ENCODE results near the gene SHD.
"Not testable (repeated sequence)": the region's sequence is repeated elsewhere in the genome, so short reads cannot be mapped to it uniquely, and the experiment has no call there.

The SHD gene
- 0 to 0.06 reads per million in 2 experiments for total RNA-seq

GRCh38 chr19:4278419-4279266, at the start of gene SHD:
Gene SHD, plus strand, starts transcription at chr19:4279266. Its CDS starts 798 bp downstream, at chr19:4280064.
- no peak for DNase-seq (ENCODE audit: low read depth)

- not testable (repeated sequence) for DNase-seq (ENCODE audit: low read depth)
Measured at GRCh38 chr19:4230237-4230636, 48.8 kb upstream of the SHD start.

GRCh38 chr19:4231521-4231920, 47.5 kb upstream of the SHD start:
- DNase-seq (ENCODE audit: low read depth): not testable (repeated sequence)

GRCh38 chr19:4232139-4232538, 46.9 kb upstream of the SHD start:
- not testable (repeated sequence) for DNase-seq (ENCODE audit: low read depth)

- DNase-seq (ENCODE audit: low read depth): no peak
Measured at GRCh38 chr19:4232614-4233281, 46.3 kb upstream of the SHD start.

- peak; percentile 48 for DNase-seq (ENCODE audit: low read depth)
Measured at GRCh38 chr19:4233282-4233853, 45.7 kb upstream of the SHD start.

GRCh38 chr19:4234142-4234861, 44.8 kb upstream of the SHD start:
- DNase-seq (ENCODE audit: low read depth): no peak

GRCh38 chr19:4234862-4235201, 44.2 kb upstream of the SHD start:
- DNase-seq (ENCODE audit: low read depth): no peak

- DNase-seq (ENCODE audit: low read depth): not testable (repeated sequence)
Measured at GRCh38 chr19:4237510-4237909, 41.6 kb upstream of the SHD start.

- DNase-seq (ENCODE audit: low read depth): no peak
Measured at GRCh38 chr19:4238831-4239230, 40.2 kb upstream of the SHD start.

GRCh38 chr19:4241824-4242430, 37.1 kb upstream of the SHD start:
- DNase-seq (ENCODE audit: low read depth): no peak

- not testable (repeated sequence) for DNase-seq (ENCODE audit: low read depth)
Measured at GRCh38 chr19:4245938-4246337, 33.1 kb upstream of the SHD start.

- peak; percentile 98 for DNase-seq (ENCODE audit: low read depth)
Measured at GRCh38 chr19:4246767-4247593, 32.1 kb upstream of the SHD start, which contains the start of gene YJU2. Gene YJU2, plus strand, starts transcription at chr19:4247080. Its CDS starts 67 bp downstream, at chr19:4247147.

GRCh38 chr19:4256563-4256962, 22.5 kb upstream of the SHD start:
- DNase-seq (ENCODE audit: low read depth): no peak

- no peak for DNase-seq (ENCODE audit: low read depth)
Measured at GRCh38 chr19:4257025-4257424, 22.0 kb upstream of the SHD start.

- no peak for DNase-seq (ENCODE audit: low read depth)
Measured at GRCh38 chr19:4258181-4258580, 20.9 kb upstream of the SHD start.

- no peak for DNase-seq (ENCODE audit: low read depth)
Measured at GRCh38 chr19:4260613-4261191, 18.4 kb upstream of the SHD start.

GRCh38 chr19:4264812-4265211, 14.3 kb upstream of the SHD start:
- DNase-seq (ENCODE audit: low read depth): no peak

GRCh38 chr19:4266253-4267000, 12.6 kb upstream of the SHD start:
- no peak for DNase-seq (ENCODE audit: low read depth)

Measured in T follicular helper cell (primary cell).